Measurements from ENCODE around the gene SYTL3. TPM values are rescaled to one million over a fixed set of nuclear protein-coding genes. Genes with fewer than 3 reads are reported as not detected.

SYTL3 gene
- total RNA-seq, 2 donors from 2014 or later, result 9.9 to 12.1 TPM

DNA sequence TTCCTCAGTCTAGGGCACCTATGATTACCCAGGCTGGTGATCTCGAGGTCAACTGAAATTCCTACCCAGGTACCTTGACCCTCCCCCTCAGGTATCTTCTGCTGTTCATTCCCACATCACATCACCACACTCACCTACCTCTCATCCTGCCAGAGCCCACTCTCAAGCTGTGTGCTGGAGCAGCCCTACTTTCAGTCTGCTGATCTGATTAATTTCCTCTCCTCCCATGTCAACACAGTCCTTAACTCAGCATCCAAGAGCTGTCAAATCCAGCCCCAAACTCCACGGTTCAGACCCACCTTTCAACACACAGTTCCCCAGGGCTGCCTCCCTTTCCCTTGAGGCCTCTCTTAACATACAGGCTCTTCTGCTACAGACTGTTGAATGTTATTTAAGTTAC is 126.9 kb downstream of the SYTL3 start:
- Histone ChIP-seq H3K9me3 (no peaks in the 10 kb centered on the region), H3K36me3 (peaks cover 0 to 16% of the 10 kb centered on the region in 2 donors), H3K4me3 (no peak overlapping the region), H3K27ac (peak overlapping the region in 1 of 2 donors; percentile 6), H3K4me1 (replicated peaks) (peaks cover 11% of the 10 kb centered on the region), H3K27me3 (replicated peaks; ENCODE audit: insufficient read depth) (no peaks in the 10 kb centered on the region)
- no peak for DNase-seq (ENCODE audit: low spot score)
- WGBS, result 89% methylated on average over 2 of the region's 2 CpGs
- intact Hi-C loops (cut with DNase I), result no loop called here
- TF ChIP-seq, protein P1, sequence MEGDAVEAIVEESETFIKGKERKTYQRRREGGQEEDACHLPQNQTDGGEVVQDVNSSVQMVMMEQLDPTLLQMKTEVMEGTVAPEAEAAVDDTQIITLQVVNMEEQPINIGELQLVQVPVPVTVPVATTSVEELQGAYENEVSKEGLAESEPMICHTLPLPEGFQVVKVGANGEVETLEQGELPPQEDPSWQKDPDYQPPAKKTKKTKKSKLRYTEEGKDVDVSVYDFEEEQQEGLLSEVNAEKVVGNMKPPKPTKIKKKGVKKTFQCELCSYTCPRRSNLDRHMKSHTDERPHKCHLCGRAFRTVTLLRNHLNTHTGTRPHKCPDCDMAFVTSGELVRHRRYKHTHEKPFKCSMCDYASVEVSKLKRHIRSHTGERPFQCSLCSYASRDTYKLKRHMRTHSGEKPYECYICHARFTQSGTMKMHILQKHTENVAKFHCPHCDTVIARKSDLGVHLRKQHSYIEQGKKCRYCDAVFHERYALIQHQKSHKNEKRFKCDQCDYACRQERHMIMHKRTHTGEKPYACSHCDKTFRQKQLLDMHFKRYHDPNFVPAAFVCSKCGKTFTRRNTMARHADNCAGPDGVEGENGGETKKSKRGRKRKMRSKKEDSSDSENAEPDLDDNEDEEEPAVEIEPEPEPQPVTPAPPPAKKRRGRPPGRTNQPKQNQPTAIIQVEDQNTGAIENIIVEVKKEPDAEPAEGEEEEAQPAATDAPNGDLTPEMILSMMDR (IDR thresholded peaks at IDR 0.05), result no peak
- TF ChIP-seq POLR2A (IDR thresholded peaks at IDR 0.05) (no peak), POLR2AphosphoS5 (IDR thresholded peaks at IDR 0.05) (no peak)

DNA sequence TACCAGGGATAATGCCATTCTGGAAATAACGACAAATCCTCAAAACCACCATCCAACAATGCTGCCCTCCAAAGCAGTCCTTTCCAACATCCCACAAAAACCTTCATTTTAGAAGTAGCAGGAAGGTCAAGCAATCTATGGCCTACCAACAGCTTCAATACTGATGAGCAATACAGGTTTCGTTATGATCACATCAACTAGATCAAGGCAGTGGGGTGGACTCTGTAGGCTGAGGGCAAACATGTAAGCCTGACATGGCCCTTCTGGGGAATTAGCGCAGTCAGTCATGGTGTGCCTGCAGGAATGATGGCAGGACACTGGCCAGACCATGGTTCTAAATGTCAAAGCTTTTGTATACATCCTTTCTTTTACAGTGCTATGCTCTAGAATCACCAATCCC is 127.7 kb downstream of the SYTL3 start:
- peak overlapping the region; percentile 24 to 50 for H3K27ac ChIP-seq
- DNase-seq (ENCODE audit: low spot score), result no peak
- WGBS, result 96% methylated on average over 3 of the region's 3 CpGs
- H3K27me3 ChIP-seq (replicated peaks; ENCODE audit: insufficient read depth), result no peaks in the 10 kb centered on the region
- peaks cover 19% of the 10 kb centered on the region for H3K4me1 ChIP-seq (replicated peaks)
- intact Hi-C loops (cut with DNase I), result no loop called here
- TF ChIP-seq POLR2A (IDR thresholded peaks at IDR 0.05) (no peak), POLR2AphosphoS5 (IDR thresholded peaks at IDR 0.05) (no peak)
- TF ChIP-seq, protein P1 (IDR thresholded peaks at IDR 0.05), result no peak
- H3K9me3 ChIP-seq, result no peaks in the 10 kb centered on the region
- no peak overlapping the region for H3K4me3 ChIP-seq
- peaks cover 0 to 17% of the 10 kb centered on the region in 2 donors for H3K36me3 ChIP-seq

DNA sequence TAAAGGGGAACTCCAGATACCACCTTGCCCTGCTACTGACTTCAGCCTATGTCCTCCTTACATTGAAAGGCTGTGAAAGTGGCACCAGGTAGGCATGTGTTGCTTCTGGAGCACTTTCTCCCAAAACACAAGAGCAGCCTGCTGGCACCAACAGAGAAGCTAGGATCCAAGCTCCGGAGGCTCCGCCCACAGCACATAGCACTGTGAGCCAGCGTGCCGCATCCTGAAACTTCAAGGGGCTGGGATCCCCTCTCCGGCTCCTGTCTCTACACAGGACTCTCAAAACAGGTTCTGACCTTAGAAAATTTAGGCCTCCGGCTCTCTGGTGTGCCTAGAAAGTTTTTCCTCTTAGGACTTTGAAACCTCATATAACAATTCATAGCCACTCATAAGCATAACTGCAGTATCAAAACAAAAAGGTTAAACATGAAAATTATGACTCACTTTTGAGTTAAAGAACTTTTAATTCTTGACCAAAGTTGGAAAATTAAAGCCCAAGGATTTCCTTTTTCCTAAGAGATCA is 128.2 kb downstream of the SYTL3 start:
- Histone ChIP-seq H3K36me3 (peaks cover 0 to 17% of the 10 kb centered on the region in 2 donors), H3K9me3 (no peaks in the 10 kb centered on the region), H3K27ac (peak overlapping the region; percentile 24 to 50), H3K4me3 (no peak overlapping the region), H3K4me1 (replicated peaks) (peaks cover 16% of the 10 kb centered on the region), H3K27me3 (replicated peaks; ENCODE audit: insufficient read depth) (no peaks in the 10 kb centered on the region)
- TF ChIP-seq POLR2A (IDR thresholded peaks at IDR 0.05), result no peak
- no peak for TF ChIP-seq POLR2AphosphoS5 (IDR thresholded peaks at IDR 0.05)
- TF ChIP-seq, protein P1 (IDR thresholded peaks at IDR 0.05), result no peak
- WGBS, result 98% methylated on average over 6 of the region's 6 CpGs
- no peak for DNase-seq (ENCODE audit: low spot score)
- intact Hi-C loops (cut with DNase I), result no loop called here

DNA sequence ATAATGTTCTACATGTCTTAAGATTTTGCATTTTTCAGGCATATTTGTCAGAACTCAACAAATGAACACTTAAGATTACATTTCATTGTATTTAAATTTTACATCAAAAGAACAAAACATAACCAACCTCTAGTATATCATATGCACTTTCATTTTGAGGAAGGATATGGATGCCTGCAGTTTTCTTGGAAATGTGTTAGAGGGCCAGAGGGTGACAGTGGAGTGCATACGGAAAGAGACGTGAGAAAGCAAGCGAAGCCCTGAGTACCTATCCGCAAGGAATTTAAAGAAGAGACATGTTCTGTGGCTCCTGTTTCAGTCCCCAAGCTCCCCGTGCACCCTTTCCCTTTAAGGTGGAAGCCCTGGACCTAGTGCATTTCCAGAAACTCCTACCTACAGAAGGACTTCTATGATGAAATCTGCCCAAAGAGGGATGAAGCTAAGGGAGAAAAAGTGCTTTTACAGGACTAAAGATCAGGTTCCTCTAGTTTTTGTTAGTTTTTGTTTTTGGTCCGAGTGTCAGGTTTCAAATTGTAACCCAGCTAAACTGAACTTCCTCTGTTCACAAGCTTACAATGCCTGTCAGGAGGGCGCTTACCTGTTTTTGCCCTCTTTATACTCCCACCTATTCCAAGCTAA is 130.5 kb downstream of the SYTL3 start:
- Histone ChIP-seq H3K36me3 (peaks cover 9 to 18% of the 10 kb centered on the region in 2 donors), H3K27me3 (replicated peaks; ENCODE audit: insufficient read depth) (no peaks in the 10 kb centered on the region), H3K27ac (peak overlapping the region; percentile 87 to 88), H3K4me3 (peak overlapping the region; percentile 1 to 5), H3K9me3 (no peaks in the 10 kb centered on the region), H3K4me1 (replicated peaks) (peaks cover 10% of the 10 kb centered on the region)
- intact Hi-C loops (cut with DNase I), result no loop called here
- TF ChIP-seq, protein P1 (IDR thresholded peaks at IDR 0.05), result no peak
- TF ChIP-seq POLR2AphosphoS5 (IDR thresholded peaks at IDR 0.05), result peak; percentile 18
- 45% methylated on average over 7 of the region's 7 CpGs for WGBS
- no peak for DNase-seq (ENCODE audit: low spot score)

Data from prostate gland (tissue), 2 donors.